GM21447 (cell line): ENCODE results near the gene GNA15.
"Not testable (repeated sequence)": the region's sequence is repeated elsewhere in the genome, so short reads cannot be mapped to it uniquely, and the experiment has no call there.

Experiments
- ATAC-seq: cut with Tn5 transposase; IDR thresholded peaks from one replicate; pipeline ENCODE4 v1.9.1; 2021; ENCODE audit not compliant: unreplicated experiment

Gene GNA15

DNA sequence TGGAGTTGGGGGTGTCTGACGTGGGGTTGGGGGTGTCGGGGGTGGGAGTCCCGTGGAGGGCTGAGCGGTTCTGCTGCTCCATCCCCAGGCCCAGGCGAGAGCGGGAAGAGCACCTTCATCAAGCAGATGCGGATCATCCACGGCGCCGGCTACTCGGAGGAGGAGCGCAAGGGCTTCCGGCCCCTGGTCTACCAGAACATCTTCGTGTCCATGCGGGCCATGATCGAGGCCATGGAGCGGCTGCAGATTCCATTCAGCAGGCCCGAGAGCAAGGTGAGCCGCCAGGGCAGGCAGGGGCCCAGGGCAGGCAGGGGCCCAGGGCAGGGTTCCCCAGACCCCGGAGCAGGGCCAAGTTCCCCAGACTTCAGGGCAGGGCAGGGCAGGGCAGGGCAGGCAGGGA lies 12.7 kb downstream of the GNA15 start:
- ATAC-seq, result no peak

DNA sequence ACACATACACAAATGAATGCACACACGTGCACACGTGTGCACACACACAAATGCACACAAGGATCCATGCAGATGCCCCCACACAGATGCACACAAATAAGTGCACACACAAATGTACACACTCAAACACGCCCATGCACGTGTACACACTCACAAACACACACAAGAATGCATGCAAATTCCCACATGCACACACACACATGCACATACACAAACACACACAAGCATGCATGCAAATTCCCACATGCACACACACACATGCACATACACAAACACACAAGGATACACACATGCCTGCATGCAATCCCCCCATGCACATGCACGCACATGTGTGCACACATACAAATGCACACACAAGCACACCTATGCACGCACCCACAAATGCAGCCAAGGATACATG lies 13.3 kb downstream of the GNA15 start:
- ATAC-seq, result no peak

DNA sequence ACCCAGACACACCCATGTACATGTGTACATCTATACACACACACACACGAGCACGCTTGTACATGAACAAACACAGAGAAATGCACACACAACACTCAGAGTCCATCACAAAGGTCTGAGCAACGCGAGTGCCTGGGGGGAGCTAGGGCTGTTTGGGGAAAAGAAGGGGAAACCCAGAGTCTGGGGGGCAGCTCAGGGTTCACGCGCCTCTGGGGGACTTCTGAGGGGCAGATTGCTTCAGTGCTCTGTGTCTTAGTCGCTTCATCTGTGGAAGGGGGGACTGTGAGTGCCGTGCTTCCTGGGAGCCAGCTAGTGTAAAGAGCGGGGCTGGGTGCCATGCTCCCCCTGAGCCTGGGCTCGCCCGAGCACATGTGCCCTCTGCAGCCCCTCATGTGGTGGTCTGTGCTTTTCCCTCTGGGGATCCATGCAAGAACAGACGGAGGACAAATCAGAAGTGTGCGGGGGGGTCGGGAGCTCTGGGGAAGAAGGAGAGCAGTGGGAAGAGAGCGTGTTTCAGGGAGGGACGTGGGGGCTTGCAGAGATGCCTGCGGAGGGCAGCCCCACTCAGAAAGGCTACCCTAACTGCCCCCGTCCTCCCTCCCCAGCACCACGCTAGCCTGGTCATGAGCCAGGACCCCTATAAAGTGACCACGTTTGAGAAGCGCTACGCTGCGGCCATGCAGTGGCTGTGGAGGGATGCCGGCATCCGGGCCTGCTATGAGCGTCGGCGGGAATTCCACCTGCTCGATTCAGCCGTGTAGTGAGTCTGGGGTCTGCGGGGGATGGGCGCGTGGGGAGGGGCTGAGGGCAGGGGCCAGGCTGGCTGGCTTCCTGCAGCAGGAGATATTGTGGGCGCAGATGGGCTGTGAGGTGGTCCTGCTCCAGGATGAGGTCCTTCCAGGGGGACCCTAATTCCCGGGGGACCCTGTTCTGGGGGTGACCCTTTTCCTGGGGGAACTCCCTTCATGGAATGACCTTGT lies 14.0 kb downstream of the GNA15 start:
- ATAC-seq, result no peak

DNA sequence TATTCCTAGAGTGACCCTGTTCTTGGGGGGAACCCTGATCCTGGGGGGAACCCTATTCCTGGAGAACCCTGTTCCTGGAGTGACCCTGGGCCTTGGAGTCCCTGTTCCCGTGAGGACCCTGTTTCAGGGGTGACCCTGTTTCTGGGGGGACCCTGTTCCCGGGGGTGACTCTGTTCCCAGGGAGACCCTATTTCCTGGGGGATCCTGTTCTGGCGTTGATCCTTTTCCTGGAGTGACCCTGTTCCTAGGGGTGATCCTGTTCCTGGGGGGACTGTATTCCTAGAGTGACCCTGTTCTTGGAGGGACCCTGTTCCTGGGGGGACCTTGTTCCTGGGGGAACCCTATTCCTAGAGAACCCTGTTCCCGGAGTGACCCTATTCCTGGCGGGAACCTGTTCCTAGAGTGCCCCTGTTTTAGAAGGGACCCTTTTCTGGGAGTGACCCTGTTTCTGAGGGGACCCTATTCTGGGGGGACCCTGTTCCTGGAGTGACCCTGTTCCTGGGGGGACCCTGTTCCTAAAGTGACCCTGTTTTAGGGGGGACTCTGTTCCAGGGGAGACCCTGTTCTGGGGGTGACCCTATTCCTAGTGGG lies 15.0 kb downstream of the GNA15 start:
- no peak for ATAC-seq

DNA sequence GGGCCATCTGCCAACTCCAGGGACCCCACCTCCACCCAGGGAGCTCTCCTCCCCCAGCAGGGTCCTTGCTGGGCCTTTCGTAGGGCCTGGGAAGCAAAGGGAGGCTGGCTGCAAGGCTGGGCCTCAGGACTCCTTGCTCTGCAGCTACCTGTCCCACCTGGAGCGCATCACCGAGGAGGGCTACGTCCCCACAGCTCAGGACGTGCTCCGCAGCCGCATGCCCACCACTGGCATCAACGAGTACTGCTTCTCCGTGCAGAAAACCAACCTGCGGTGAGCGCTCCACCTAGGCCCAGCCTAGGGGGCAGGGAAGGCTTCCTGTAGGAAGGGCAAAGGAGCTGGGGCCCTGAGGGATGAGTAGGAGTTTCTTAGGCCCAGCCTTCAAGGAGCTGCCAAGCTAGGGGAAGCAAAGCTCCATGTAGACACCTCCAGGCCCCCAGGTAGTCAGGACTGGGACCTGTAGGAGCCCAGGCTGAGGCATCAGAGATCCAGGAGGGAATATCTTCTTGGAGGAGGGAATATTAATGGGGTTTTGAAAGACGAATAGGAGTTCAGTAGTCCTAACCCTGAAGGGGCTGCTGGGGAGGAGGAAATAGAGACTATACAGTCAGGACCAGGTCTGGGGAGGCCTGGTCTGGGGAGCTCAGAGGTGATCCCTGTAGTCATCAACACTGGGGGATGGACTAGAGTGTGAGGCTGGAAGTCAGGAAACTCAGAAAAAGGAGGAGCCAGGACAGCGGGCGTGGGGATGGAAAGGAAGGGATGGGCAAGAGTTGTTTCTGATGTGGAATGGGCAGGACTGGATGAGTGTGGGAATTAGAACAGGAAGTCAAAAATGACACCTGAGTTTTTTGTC lies 16.0 kb downstream of the GNA15 start:
- no peak for ATAC-seq

DNA sequence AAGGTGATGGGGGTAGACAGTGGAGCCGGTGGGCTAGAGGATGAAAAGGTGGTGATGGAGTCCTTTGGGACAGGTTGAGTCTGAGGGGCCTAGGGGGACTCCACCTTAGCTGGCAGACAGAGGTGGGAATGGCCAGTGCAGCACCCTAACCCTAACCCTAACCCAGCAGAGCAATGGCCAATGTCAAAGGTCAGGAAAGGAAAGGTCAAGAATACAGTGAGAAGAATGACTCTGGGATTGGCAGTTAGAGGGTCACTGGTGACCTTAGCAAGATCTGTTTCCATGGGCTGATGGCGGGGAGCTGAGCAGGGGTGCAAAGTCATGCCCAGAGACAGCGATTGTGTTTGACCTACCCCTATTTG lies 16.6 kb downstream of the GNA15 start:
- no peak for ATAC-seq

GRCh38 chr19:3153286-3154230 lies 17.7 kb downstream of the GNA15 start:
- ATAC-seq, result no peak

- not testable (repeated sequence) for ATAC-seq
These were observed 18.6 kb downstream of the GNA15 start for GRCh38 chr19:3154447-3154846.

DNA sequence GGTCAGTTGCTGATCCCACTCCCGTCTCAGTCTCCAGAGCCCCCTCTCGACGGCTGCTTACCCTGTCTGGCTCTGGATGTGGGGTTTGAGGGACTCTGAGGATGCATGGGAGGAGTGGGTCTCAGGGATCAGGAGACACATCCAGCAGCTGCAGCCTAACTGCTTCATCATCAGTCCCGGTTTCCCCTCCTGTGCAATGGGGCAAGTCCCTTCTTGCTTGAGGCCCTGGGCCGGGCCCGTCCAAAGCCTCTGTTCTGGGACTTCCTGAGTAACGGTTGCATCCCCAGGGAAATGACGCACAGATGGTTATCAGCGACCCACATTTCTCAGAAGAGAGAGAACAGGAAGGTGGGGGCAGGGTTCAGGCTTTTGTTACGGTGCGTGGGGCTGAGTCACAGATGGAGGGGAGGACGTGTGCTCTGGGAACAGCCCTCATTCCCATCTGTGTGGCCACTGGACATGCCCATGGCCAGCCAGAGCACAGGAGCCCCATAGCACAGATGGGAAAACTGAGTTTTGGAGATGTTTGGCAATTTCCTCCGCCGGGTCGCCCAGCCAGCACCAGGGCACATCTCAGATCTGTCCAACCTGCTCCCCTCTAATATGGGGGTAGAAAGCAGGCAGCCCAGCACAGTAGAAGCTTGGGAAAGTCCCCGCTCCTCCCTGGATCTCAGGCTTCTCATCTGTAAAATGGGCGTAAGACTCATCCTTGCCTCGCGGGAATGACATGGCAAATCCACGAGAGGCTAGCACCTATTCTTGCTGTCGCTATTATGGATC lies 19.3 kb downstream of the GNA15 start:
- ATAC-seq, result peak; percentile 76

GRCh38 chr19:3157096-3157845 lies 21.4 kb downstream of the GNA15 start:
- no peak for ATAC-seq

DNA sequence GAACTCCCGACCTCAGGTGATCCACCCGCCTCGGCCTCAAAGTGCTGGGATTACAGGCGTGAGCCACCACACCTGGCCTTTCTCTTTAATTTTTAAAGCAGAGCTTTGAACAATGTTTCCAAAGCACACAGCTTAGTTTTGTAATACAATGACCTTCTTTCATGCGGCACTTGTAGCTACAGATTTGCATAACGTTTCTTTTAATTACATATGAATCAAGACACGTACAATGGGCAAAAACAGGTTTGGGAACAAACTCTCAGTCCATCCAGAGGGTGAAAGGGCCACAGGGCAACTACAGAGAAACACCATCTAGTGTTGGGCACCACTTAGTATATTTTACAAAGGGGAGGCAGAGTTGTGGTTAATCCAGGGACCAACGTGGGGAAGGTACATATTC lies 23.7 kb downstream of the GNA15 start:
- no peak for ATAC-seq

GRCh38 chr19:3160219-3160618 lies 24.4 kb downstream of the GNA15 start:
- ATAC-seq, result no peak

- no peak for ATAC-seq
These were observed 25.6 kb downstream of the GNA15 start for GRCh38 chr19:3161453-3161852.

GRCh38 chr19:3162418-3163229 lies 26.8 kb downstream of the GNA15 start:
- no peak for ATAC-seq

GRCh38 chr19:3163230-3163886 lies 27.5 kb downstream of the GNA15 start:
- ATAC-seq, result no peak

DNA sequence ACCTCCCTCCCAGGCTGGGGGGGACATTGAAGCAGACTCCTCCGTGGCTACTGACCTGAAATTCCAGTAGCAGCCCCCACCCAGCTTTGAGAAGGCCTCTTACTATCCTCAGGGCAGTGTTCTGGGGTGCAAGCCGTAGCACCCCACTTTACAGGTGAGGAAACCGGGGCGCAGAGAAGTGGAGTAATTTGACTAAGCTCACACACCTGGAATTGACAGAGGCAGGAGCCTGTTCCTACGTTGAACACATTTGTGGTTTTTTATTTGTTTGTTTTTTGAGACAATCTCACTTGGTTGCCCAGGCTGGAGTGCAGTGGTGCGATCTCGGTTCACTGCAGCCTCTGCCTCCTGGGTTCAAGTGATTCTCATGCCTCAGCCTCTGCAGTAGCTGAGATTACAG lies 28.1 kb downstream of the GNA15 start:
- ATAC-seq, result no peak

- no peak for ATAC-seq
These were observed 31.9 kb downstream of the GNA15 start for GRCh38 chr19:3167533-3168272.
